ENCODE results near the gene BARX1.

GRCh38 chr9:93949694-93950449, 5.3 kb downstream of the BARX1 start:
- TF ChIP-seq CTCF (IDR thresholded peaks at IDR 0.05; ENCODE audit: insufficient read depth, low read length, poor library complexity, severe bottlenecking) (no peak), EZH2phosphoT487 (conservative IDR thresholded peaks at IDR 0.05; ENCODE audit: low read length) (no peak)
